ENCODE measurements around the gene ANXA4. TPM values are rescaled to one million over a fixed set of nuclear protein-coding genes. Genes with fewer than 3 reads are reported as not detected.

ANXA4 gene
- 9.6 and 18.2 TPM in 2 replicates for total RNA-seq (2014; rRNA removed; shearing (Covaris generic))

- H3K27me3 ChIP-seq (replicated peaks), result no peaks in the 10 kb centered on the region
- peak within 1 kb of the TSS; percentile 70 for H3K4me3 ChIP-seq
- peaks cover 5% of the 10 kb centered on the region for H3K4me1 ChIP-seq (replicated peaks)
- DNase-seq (ENCODE audit: low read depth in 1 of 2, low spot score in 2 of 2), result peak; percentile 65 to 73
- H3K9me3 ChIP-seq (replicated peaks), result no peaks in the 10 kb centered on the region
- H3K36me3 ChIP-seq, result no peaks in the 10 kb centered on the region
- H3K27ac ChIP-seq, result peak within 1 kb of the TSS; percentile 71
These were observed at the start of gene ANXA4 for GRCh38 chr2:69741575-69742321. Gene ANXA4, plus strand, starts transcription at chr2:69742134. Its CDS starts 39,432 bp downstream, at chr2:69781566.

- peaks cover 59% of the 10 kb centered on the region for H3K4me1 ChIP-seq (replicated peaks)
- no peak for DNase-seq (ENCODE audit: low read depth in 1 of 2, low spot score in 2 of 2)
- H3K9me3 ChIP-seq (replicated peaks), result no peaks in the 10 kb centered on the region
- no peak overlapping the region for H3K4me3 ChIP-seq
- no peak overlapping the region for H3K27ac ChIP-seq
- H3K36me3 ChIP-seq, result no peaks in the 10 kb centered on the region
- no peaks in the 10 kb centered on the region for H3K27me3 ChIP-seq (replicated peaks)
These were observed 49.5 kb upstream of the ANXA4 start for GRCh38 chr2:69692424-69692823.

GRCh38 chr2:69693059-69693774 is 48.7 kb upstream of the ANXA4 start:
- H3K27ac ChIP-seq, result no peak overlapping the region
- H3K27me3 ChIP-seq (replicated peaks), result no peaks in the 10 kb centered on the region
- H3K4me3 ChIP-seq, result no peak overlapping the region
- no peaks in the 10 kb centered on the region for H3K9me3 ChIP-seq (replicated peaks)
- peaks cover 59% of the 10 kb centered on the region for H3K4me1 ChIP-seq (replicated peaks)
- DNase-seq (ENCODE audit: low read depth in 1 of 2, low spot score in 2 of 2), result no peak
- no peaks in the 10 kb centered on the region for H3K36me3 ChIP-seq

GRCh38 chr2:69693775-69694450 is 48.0 kb upstream of the ANXA4 start:
- peaks cover 59% of the 10 kb centered on the region for H3K4me1 ChIP-seq (replicated peaks)
- H3K4me3 ChIP-seq, result no peak overlapping the region
- no peaks in the 10 kb centered on the region for H3K36me3 ChIP-seq
- 0 out of 2 replicates have a peak overlapping the region, but pooled peaks have one; percentile 5 for H3K27ac ChIP-seq
- H3K9me3 ChIP-seq (replicated peaks), result no peaks in the 10 kb centered on the region
- no peaks in the 10 kb centered on the region for H3K27me3 ChIP-seq (replicated peaks)
- no peak for DNase-seq (ENCODE audit: low read depth in 1 of 2, low spot score in 2 of 2)

GRCh38 chr2:69694894-69695849 is 46.8 kb upstream of the ANXA4 start:
- Histone ChIP-seq H3K9me3 (replicated peaks) (no peaks in the 10 kb centered on the region), H3K27ac (peak overlapping the region; percentile 68), H3K4me1 (replicated peaks) (peaks cover 59% of the 10 kb centered on the region), H3K27me3 (replicated peaks) (no peaks in the 10 kb centered on the region), H3K4me3 (no peak overlapping the region), H3K36me3 (no peaks in the 10 kb centered on the region)
- DNase-seq (ENCODE audit: low read depth in 1 of 2, low spot score in 2 of 2), result peak in 1 of 2 experiments; percentile 81

- no peaks in the 10 kb centered on the region for H3K36me3 ChIP-seq
- no peak for DNase-seq (ENCODE audit: low read depth in 1 of 2, low spot score in 2 of 2)
- no peak overlapping the region for H3K4me3 ChIP-seq
- peak overlapping the region; percentile 68 for H3K27ac ChIP-seq
- H3K4me1 ChIP-seq (replicated peaks), result peaks cover 59% of the 10 kb centered on the region
- H3K9me3 ChIP-seq (replicated peaks), result no peaks in the 10 kb centered on the region
- H3K27me3 ChIP-seq (replicated peaks), result no peaks in the 10 kb centered on the region
These were observed 46.1 kb upstream of the ANXA4 start for GRCh38 chr2:69695850-69696216.

GRCh38 chr2:69700381-69700780 is 41.6 kb upstream of the ANXA4 start:
- H3K27me3 ChIP-seq (replicated peaks), result no peaks in the 10 kb centered on the region
- no peak for DNase-seq (ENCODE audit: low read depth in 1 of 2, low spot score in 2 of 2)
- no peak overlapping the region for H3K4me3 ChIP-seq
- H3K27ac ChIP-seq, result no peak overlapping the region
- H3K9me3 ChIP-seq (replicated peaks), result no peaks in the 10 kb centered on the region
- H3K36me3 ChIP-seq, result no peaks in the 10 kb centered on the region
- H3K4me1 ChIP-seq (replicated peaks), result peaks cover 31% of the 10 kb centered on the region

GRCh38 chr2:69701100-69701945 is 40.6 kb upstream of the ANXA4 start:
- no peak overlapping the region for H3K4me3 ChIP-seq
- H3K27ac ChIP-seq, result no peak overlapping the region
- no peaks in the 10 kb centered on the region for H3K36me3 ChIP-seq
- peak in 1 of 2 experiments; percentile 56 for DNase-seq (ENCODE audit: low read depth in 1 of 2, low spot score in 2 of 2)
- H3K27me3 ChIP-seq (replicated peaks), result no peaks in the 10 kb centered on the region
- no peaks in the 10 kb centered on the region for H3K9me3 ChIP-seq (replicated peaks)
- H3K4me1 ChIP-seq (replicated peaks), result peaks cover 21% of the 10 kb centered on the region

- no peaks in the 10 kb centered on the region for H3K36me3 ChIP-seq
- no peaks in the 10 kb centered on the region for H3K27me3 ChIP-seq (replicated peaks)
- no peak overlapping the region for H3K4me3 ChIP-seq
- H3K9me3 ChIP-seq (replicated peaks), result no peaks in the 10 kb centered on the region
- peaks cover 10% of the 10 kb centered on the region; the same call in 1 of the 2 replicates for H3K4me1 ChIP-seq (replicated peaks)
- DNase-seq (ENCODE audit: low read depth in 1 of 2, low spot score in 2 of 2), result no peak
- no peak overlapping the region for H3K27ac ChIP-seq
These were observed 38.7 kb upstream of the ANXA4 start for GRCh38 chr2:69703189-69703588.

- Histone ChIP-seq H3K9me3 (replicated peaks) (no peaks in the 10 kb centered on the region), H3K27ac (no peak overlapping the region), H3K36me3 (no peaks in the 10 kb centered on the region), H3K4me1 (replicated peaks) (peaks cover 17% of the 10 kb centered on the region), H3K4me3 (no peak overlapping the region), H3K27me3 (replicated peaks) (no peaks in the 10 kb centered on the region)
- DNase-seq (ENCODE audit: low read depth in 1 of 2, low spot score in 2 of 2), result no peak
These were observed 37.5 kb upstream of the ANXA4 start for GRCh38 chr2:69704446-69704845.

GRCh38 chr2:69709290-69709689 is 32.6 kb upstream of the ANXA4 start:
- Histone ChIP-seq H3K4me3 (no peak overlapping the region), H3K27me3 (replicated peaks) (no peaks in the 10 kb centered on the region), H3K27ac (peak overlapping the region; percentile 42), H3K36me3 (no peaks in the 10 kb centered on the region), H3K9me3 (replicated peaks) (no peaks in the 10 kb centered on the region), H3K4me1 (replicated peaks) (peaks cover 47% of the 10 kb centered on the region)
- peak in 1 of 2 experiments; percentile 64 for DNase-seq (ENCODE audit: low read depth in 1 of 2, low spot score in 2 of 2)

- H3K9me3 ChIP-seq (replicated peaks), result no peaks in the 10 kb centered on the region
- H3K4me3 ChIP-seq, result no peak overlapping the region
- peak overlapping the region; percentile 79 for H3K27ac ChIP-seq
- H3K4me1 ChIP-seq (replicated peaks), result peaks cover 58% of the 10 kb centered on the region
- H3K36me3 ChIP-seq, result no peaks in the 10 kb centered on the region
- peak; percentile 91 to 93 for DNase-seq (ENCODE audit: low read depth in 1 of 2, low spot score in 2 of 2)
- H3K27me3 ChIP-seq (replicated peaks), result no peaks in the 10 kb centered on the region
These were observed 30.0 kb upstream of the ANXA4 start for GRCh38 chr2:69711971-69712370.
